Endothelial cell of umbilical vein (primary cell): ENCODE measurements around the gene MAP3K21. TPM values are rescaled to one million over a fixed set of nuclear protein-coding genes. Genes with fewer than 3 reads are reported as not detected.

Source experiments
- BruUV-seq: library from RNA; stranded (reverse); fragments of 400-500 nt; replicated peaks from 2 replicates; lab custom pipeline; 2021; lab: Mats Ljungman, UMichigan
- CTCF ChIA-PET: fragments of 300-600, 350-600 bp; sonication (Branson Sonifier 250); formaldehyde crosslinking; loops from one replicate; lab custom pipeline; 2021; ENCODE audit warnings: antibody characterized with exemption, inconsistent platforms; lab: Charles Lee
- POLR2A ChIA-PET: fragments of 300-600, 350-600 bp; sonication (Branson Sonifier 250); formaldehyde crosslinking; loops from one replicate; lab custom pipeline; 2021; ENCODE audit warnings: antibody characterized with exemption, inconsistent platforms; lab: Charles Lee
- DNase-seq: peaks from one replicate; pipeline ENCODE4 v3.0.0-alpha.2; 2011; ENCODE audit warnings: low read depth, low spot score
- FAIRE-seq: peaks from 2 replicates; lab custom pipeline; 2011; peaks lifted over from hg19 to GRCh38; lab: Jason Lieb, UNC
- H2AFZ ChIP-seq: 2 replicates; pipeline ENCODE4 v1.6.0; 2012; ENCODE audit warnings: low read depth, low read length, control low read depth, inconsistent platforms
- H3K27ac ChIP-seq: 2 replicates; pipeline ENCODE4 v1.5.1; 2011; ENCODE audit warnings: low read depth, mild to moderate bottlenecking, control low read depth, low read length, moderate library complexity; ENCODE audit not compliant: insufficient read depth
- H3K27me3 ChIP-seq, 2 experiments: 2 replicates each; pipeline versions ENCODE4 v1.6.0 to v1.6.1; 2011; ENCODE audit warnings: low read length in 2 of 2, mixed read lengths in 1 of 2; ENCODE audit not compliant: control insufficient read depth in 2 of 2, insufficient read depth in 2 of 2
- H3K36me3 ChIP-seq, 2 experiments: 2 replicates in 1 of 2; 3 replicates in 1 of 2; pipeline ENCODE4 v1.5.1; 2011; ENCODE audit warnings: low read length in 2 of 2, mild to moderate bottlenecking in 1 of 2, moderate library complexity in 1 of 2; ENCODE audit not compliant: control insufficient read depth in 2 of 2, insufficient read depth in 2 of 2; ENCODE audit errors: extremely low read depth in 1 of 2
- H3K4me1 ChIP-seq: 3 replicates; pipeline ENCODE4 v1.5.1; 2011; ENCODE audit warnings: mild to moderate bottlenecking, low read length; ENCODE audit not compliant: control insufficient read depth, insufficient read depth; ENCODE audit errors: extremely low read depth
- H3K4me2 ChIP-seq: 2 replicates; pipeline ENCODE4 v1.6.1; 2011; ENCODE audit warnings: low read length, control low read depth, mixed read lengths; ENCODE audit not compliant: insufficient read depth
- H3K4me3 ChIP-seq, 3 experiments: fragments of 200-600 bp in 1 of 3; sonication (generic), shearing (Covaris generic) in 1 of 3; replicated peaks in 1 of 3; 2 replicates each; pipeline ENCODE4 v1.5.1; 2011 to 2016; ENCODE audit warnings: control low read depth in 3 of 3, low read length in 3 of 3, mild to moderate bottlenecking in 2 of 3, inconsistent platforms in 1 of 3, low read depth in 1 of 3, moderate library complexity in 1 of 3; ENCODE audit not compliant: insufficient read depth in 1 of 3
- H3K79me2 ChIP-seq: 2 replicates; pipeline ENCODE4 v1.6.0; 2012; ENCODE audit warnings: low read length, inconsistent platforms; ENCODE audit not compliant: control insufficient read depth, insufficient read depth
- H3K9ac ChIP-seq: replicated peaks from 2 replicates; pipeline ENCODE3; 2011; ENCODE audit warnings: low read length, control low read depth; ENCODE audit not compliant: insufficient read depth; ENCODE audit errors: extremely low read depth
- H3K9me1 ChIP-seq: replicated peaks from 3 replicates; pipeline ENCODE4 v1.6.0; 2011; ENCODE audit warnings: mild to moderate bottlenecking, low read length; ENCODE audit not compliant: control insufficient read depth, insufficient read depth; ENCODE audit errors: extremely low read depth
- H3K9me3 ChIP-seq: replicated peaks from 2 replicates; pipeline ENCODE4 v1.5.1; 2012; ENCODE audit warnings: low read length, inconsistent platforms; ENCODE audit not compliant: control insufficient read depth, insufficient read depth
- H4K20me1 ChIP-seq: replicated peaks from 2 replicates; pipeline ENCODE3; 2011; ENCODE audit warnings: mild to moderate bottlenecking, low read length; ENCODE audit not compliant: control insufficient read depth, insufficient read depth; ENCODE audit errors: extremely low read depth
- CTCF ChIP-seq, 2 donors: IDR thresholded peaks; 1 replicate in 1 of 2; 2 replicates in 1 of 2; pipeline ENCODE4 v1.5.1; 2011; ENCODE audit warnings: low read length in 2 of 2, mild to moderate bottlenecking in 2 of 2, moderate library complexity in 2 of 2, control low read depth in 1 of 2, inconsistent platforms in 1 of 2, low read depth in 1 of 2; ENCODE audit not compliant: insufficient read depth in 1 of 2; ENCODE audit errors: extremely low read depth in 1 of 2
- JUN ChIP-seq: IDR thresholded peaks from 2 replicates; pipeline ENCODE4 v1.6.1; 2011; ENCODE audit warnings: borderline replicate concordance, low read depth; ENCODE audit not compliant: insufficient read length, insufficient read depth
- MYC ChIP-seq: IDR thresholded peaks from one replicate; pipeline ENCODE4 v1.6.1; 2011; ENCODE audit warnings: mild to moderate bottlenecking, low read depth, low read length
- POLR2A ChIP-seq: IDR thresholded peaks from 2 replicates; pipeline ENCODE4 v1.6.1; 2012; ENCODE audit warnings: low read depth, mild to moderate bottlenecking, control low read depth, low read length
- POLR2AphosphoS5 ChIP-seq: IDR thresholded peaks from 2 replicates; pipeline ENCODE4 v1.6.1; 2012; ENCODE audit warnings: low read depth, mild to moderate bottlenecking, control low read depth, low read length, moderate library complexity; ENCODE audit not compliant: insufficient read depth
- dilution Hi-C: fragments of 300-500 bp; cut with MboI; formaldehyde crosslinking; loops from one replicate; pipeline ENCODE4 v1.15.0; 2019; ENCODE audit warnings: low sequenced_read_pairs; ENCODE audit not compliant: extremely low pct_ligation_motif_present
- intact Hi-C: fragments of 100-400 bp; cut with micrococcal nuclease; formaldehyde crosslinking; loops from one replicate; pipeline ENCODE4 v1.10.0; 2022
- polyA plus RNA-seq, 4 experiments: library from polyadenylated mRNA; depleted of rRNA in 3 of 4; stranded (reverse) in 3 of 4; unstranded in 1 of 4; fragments of >200 nt; gene quantifications; 2 replicates each; pipeline versions ENCODE4 v1.2.1 to v1.2.3, GENCODE V29; 2011 to 2012; ENCODE audit warnings: missing spikeins in 1 of 4
- total RNA-seq: library from RNA; stranded (reverse); gene quantifications from 2 replicates; pipeline ENCODE4 v1.2.3, GENCODE V29; 2021

Gene MAP3K21
- total and polyA plus RNA-seq, 2 donors (not counting 3 experiments of a cell fraction or from before 2014, with no cell fraction given): 0.65 to 0.95 TPM

- no peaks in the 10 kb centered on the region for H3K4me1 ChIP-seq
- no peaks in the 10 kb centered on the region for H4K20me1 ChIP-seq
- H3K36me3 ChIP-seq: no peaks in the 10 kb centered on the region
- intact Hi-C loops (loop anchor here (1.0 kb wide), 3 partner anchors 60 to 701 kb away; no protein-coding TSS in a partner anchor), dilution Hi-C loops (no loop called here)
- H2AFZ ChIP-seq: no peak overlapping the region
- no peak overlapping the region for H3K27ac ChIP-seq
- no peak overlapping the region for H3K4me3 ChIP-seq
- POLR2A ChIA-PET: no interaction called here
- H3K9me1 ChIP-seq: no peaks in the 10 kb centered on the region
- H3K79me2 ChIP-seq: no peaks in the 10 kb centered on the region
- TF ChIP-seq POLR2AphosphoS5 (no peak), POLR2A (no peak), JUN (no peak), MYC (no peak), CTCF (IDR thresholded peaks at IDR 0.05; ENCODE audit: extremely low read depth in 1 of 2, insufficient read depth in 1 of 2, low read depth in 1 of 2, low read length in 2 of 2) (no peak)
- CTCF ChIA-PET: interaction anchor here (0.8 to 3.0 kb wide), 6 partner anchors 24 to 702 kb away, joined by 3 to 23 read pairs (median 4); no protein-coding TSS in a partner anchor
- DNase-seq (no peak), FAIRE-seq (no peak)
- no TSS peak for BruUV-seq
- H3K27me3 ChIP-seq: no peaks in the 10 kb centered on the region
- H3K9ac ChIP-seq: no peak overlapping the region
- H3K9me3 ChIP-seq: no peaks in the 10 kb centered on the region
- no peak overlapping the region for H3K4me2 ChIP-seq
Observed at GRCh38 chr1:233364026-233364425, 36.5 kb downstream of the MAP3K21 start.
